ENCODE measurements around the gene IKBKG. TPM values are rescaled to one million over a fixed set of nuclear protein-coding genes. Genes with fewer than 3 reads are reported as not detected.
"Not testable (repeated sequence)": the region's sequence is repeated elsewhere in the genome, so short reads cannot be mapped to it uniquely, and the experiment has no call there.

The IKBKG gene
- total RNA-seq (10 to 100 TPM; 29.6 to 45.5 (median 38.8) TPM), polyA plus RNA-seq (10 to 100 TPM; 19.6 to 26.4 TPM), total RNA-seq (12.0 reads per million, percentile 39 among the genes with 10 or more reads in this experiment)

- no peaks in the 10 kb centered on the region for H3K27me3 ChIP-seq (ENCODE audit: control insufficient read depth in 2 of 2, insufficient read depth in 2 of 2, low read length in 2 of 2)
- Mint-ChIP-seq H3K4me3 (peak within 1 kb of the TSS; percentile 84 to 98 (median 90)), H3K9me3 (no peaks in the 10 kb centered on the region), H3K4me1 (peaks cover 24 to 58% (median 42%) of the 10 kb centered on the region in 7 donors), H3K27me3 (no peaks in the 10 kb centered on the region), H3K27ac (peak within 1 kb of the TSS; percentile 88 to 97 (median 93)), H3K36me3 (peaks cover 0 to 25% (median 3%) of the 10 kb centered on the region in 5 donors)
- peak within 1 kb of the TSS; percentile 93 for H3K27ac ChIP-seq (ENCODE audit: low read depth, low read length)
- CTCF ChIA-PET = interaction anchor here (0.6 kb wide), 1 partner anchor 530 kb away, joined by 5 read pairs; no protein-coding TSS in a partner anchor
- POLR2A ChIA-PET = interaction anchor here (0.6 to 2.9 kb wide), 13 partner anchors 20 to 576 kb away, joined by 3 to 9 read pairs (median 4); partner anchors contain the start of genes EMD, FAM3A, GAB3 and HCFC1
- peak within 1 kb of the TSS; percentile 75 for H3K4me3 ChIP-seq (ENCODE audit: low read length)
- H3K36me3 ChIP-seq (ENCODE audit: control insufficient read depth in 2 of 3, insufficient read depth in 3 of 3, low read length in 3 of 3) = no peaks in the 10 kb centered on the region
- peaks cover 25 to 44% of the 10 kb centered on the region in 2 donors for H3K4me1 ChIP-seq (ENCODE audit: control insufficient read depth in 2 of 2, insufficient read depth in 2 of 2, low read length in 2 of 2)
- H3K9me3 ChIP-seq (ENCODE audit: control insufficient read depth in 2 of 3, low read length in 3 of 3) = no peaks in the 10 kb centered on the region
- ATAC-seq (peak; percentile 89), DNase-seq (peak; percentile 83 to 92 (median 91))
- intact Hi-C loops (cut with micrococcal nuclease) = loop anchor here (1.0 kb wide), 4 partner anchors 31 to 753 kb away; partner anchors contain the start of genes FAM3A (in 2 of the 2), HCFC1 (in 1 of the 2), IDH3G (in 1 of the 2) and SSR4 (in 1 of the 2)
Observed at GRCh38 chrX:154547245-154548027, at the start of gene IKBKG. IKBKG (plus strand) TSS chrX:154547620; CDS start chrX:154552003, 4,383 bp downstream.

- peaks cover 0 to 15% (median 0%) of the 10 kb centered on the region in 3 experiments for H3K36me3 ChIP-seq (ENCODE audit: control insufficient read depth in 2 of 3, insufficient read depth in 3 of 3, low read length in 3 of 3)
- H3K9me3 ChIP-seq (ENCODE audit: control insufficient read depth in 2 of 3, low read length in 3 of 3); H3K36me3 Mint-ChIP-seq; H3K4me1 ChIP-seq (ENCODE audit: control insufficient read depth in 2 of 2, insufficient read depth in 2 of 2, low read length in 2 of 2); H3K4me3 Mint-ChIP-seq; H3K27ac ChIP-seq (ENCODE audit: low read depth, low read length); H3K9me3 Mint-ChIP-seq; DNase-seq; ATAC-seq; H3K27ac Mint-ChIP-seq; H3K4me3 ChIP-seq (ENCODE audit: low read length); H3K27me3 Mint-ChIP-seq; CTCF ChIA-PET; intact Hi-C loops (cut with micrococcal nuclease); H3K4me1 Mint-ChIP-seq; H3K27me3 ChIP-seq (ENCODE audit: control insufficient read depth in 2 of 2, insufficient read depth in 2 of 2, low read length in 2 of 2): not testable (repeated sequence)
- POLR2A ChIA-PET = interaction anchor here (0.7 to 1.2 kb wide), 2 partner anchors 10 to 102 kb away, joined by 3 read pairs; no protein-coding TSS in a partner anchor
Observed at GRCh38 chrX:154501423-154501822, 46.0 kb upstream of the IKBKG start.

GRCh38 chrX:154502098-154502497 lies 45.3 kb upstream of the IKBKG start:
- H3K36me3 Mint-ChIP-seq = peaks cover 0 to 1% (median 0%) of the 10 kb centered on the region in 5 donors
- H3K27ac Mint-ChIP-seq = no peak overlapping the region
- intact Hi-C loops (cut with micrococcal nuclease) = no loop called here
- H3K36me3 ChIP-seq (ENCODE audit: control insufficient read depth in 2 of 3, insufficient read depth in 3 of 3, low read length in 3 of 3) = peaks cover 0 to 22% (median 0%) of the 10 kb centered on the region in 3 experiments
- H3K4me3 ChIP-seq (ENCODE audit: low read length) = no peak overlapping the region
- H3K27ac ChIP-seq (ENCODE audit: low read depth, low read length) = no peak overlapping the region
- H3K9me3 ChIP-seq (ENCODE audit: control insufficient read depth in 2 of 3, low read length in 3 of 3) = no peaks in the 10 kb centered on the region
- peaks cover 0 to 4% (median 0%) of the 10 kb centered on the region in 11 donors for H3K9me3 Mint-ChIP-seq
- POLR2A ChIA-PET = interaction anchor here (0.7 to 0.9 kb wide), 2 partner anchors 11 kb away, joined by 3 read pairs; partner anchors contain the start of gene SLC10A3
- H3K27me3 Mint-ChIP-seq = no peaks in the 10 kb centered on the region
- ATAC-seq (no peak), DNase-seq (no peak)
- H3K4me1 Mint-ChIP-seq = no peaks in the 10 kb centered on the region
- no peaks in the 10 kb centered on the region for H3K27me3 ChIP-seq (ENCODE audit: control insufficient read depth in 2 of 2, insufficient read depth in 2 of 2, low read length in 2 of 2)
- H3K4me1 ChIP-seq (ENCODE audit: control insufficient read depth in 2 of 2, insufficient read depth in 2 of 2, low read length in 2 of 2) = no peaks in the 10 kb centered on the region
- H3K4me3 Mint-ChIP-seq = no peak overlapping the region
- CTCF ChIA-PET = no interaction called here

- H3K9me3 ChIP-seq (ENCODE audit: control insufficient read depth in 2 of 3, low read length in 3 of 3) = no peaks in the 10 kb centered on the region
- DNase-seq = no peak
- ChIA-PET POLR2A (interaction anchor here (0.7 to 0.9 kb wide), 2 partner anchors 12 to 44 kb away, joined by 3 read pairs; partner anchors contain the start of gene SLC10A3), CTCF (no interaction called here)
- no peaks in the 10 kb centered on the region for H3K27me3 Mint-ChIP-seq
- no peaks in the 10 kb centered on the region for H3K4me1 ChIP-seq (ENCODE audit: control insufficient read depth in 2 of 2, insufficient read depth in 2 of 2, low read length in 2 of 2)
- no peak overlapping the region for H3K4me3 ChIP-seq (ENCODE audit: low read length)
- H3K36me3 Mint-ChIP-seq = peaks cover 0 to 1% (median 0%) of the 10 kb centered on the region in 5 donors
- ATAC-seq = peak; percentile 45
- no peaks in the 10 kb centered on the region for H3K4me1 Mint-ChIP-seq
- H3K27me3 ChIP-seq (ENCODE audit: control insufficient read depth in 2 of 2, insufficient read depth in 2 of 2, low read length in 2 of 2) = no peaks in the 10 kb centered on the region
- no peak overlapping the region for H3K27ac Mint-ChIP-seq
- no peak overlapping the region for H3K27ac ChIP-seq (ENCODE audit: low read depth, low read length)
- peaks cover 0 to 4% (median 0%) of the 10 kb centered on the region in 11 donors for H3K9me3 Mint-ChIP-seq
- H3K4me3 Mint-ChIP-seq = no peak overlapping the region
- peaks cover 0 to 30% (median 0%) of the 10 kb centered on the region in 3 experiments for H3K36me3 ChIP-seq (ENCODE audit: control insufficient read depth in 2 of 3, insufficient read depth in 3 of 3, low read length in 3 of 3)
- intact Hi-C loops (cut with micrococcal nuclease) = no loop called here
Observed at GRCh38 chrX:154502989-154503388, 44.4 kb upstream of the IKBKG start.

- no peak for ATAC-seq
- Mint-ChIP-seq H3K9me3 (peaks cover 0 to 4% (median 0%) of the 10 kb centered on the region in 11 donors), H3K27me3 (no peaks in the 10 kb centered on the region), H3K4me3 (no peak overlapping the region), H3K27ac (no peak overlapping the region), H3K36me3 (peaks cover 10 to 17% (median 11%) of the 10 kb centered on the region in 5 donors), H3K4me1 (peaks cover under 1 to 5% (median 2%) of the 10 kb centered on the region in 7 donors)
- Histone ChIP-seq H3K4me1 (ENCODE audit: control insufficient read depth in 2 of 2, insufficient read depth in 2 of 2, low read length in 2 of 2) (no peaks in the 10 kb centered on the region), H3K27me3 (ENCODE audit: control insufficient read depth in 2 of 2, insufficient read depth in 2 of 2, low read length in 2 of 2) (no peaks in the 10 kb centered on the region), H3K9me3 (ENCODE audit: control insufficient read depth in 2 of 3, low read length in 3 of 3) (no peaks in the 10 kb centered on the region), H3K27ac (ENCODE audit: low read depth, low read length) (no peak overlapping the region), H3K4me3 (ENCODE audit: low read length) (no peak overlapping the region), H3K36me3 (ENCODE audit: control insufficient read depth in 2 of 3, insufficient read depth in 3 of 3, low read length in 3 of 3) (peaks cover 0 to 45% (median 0%) of the 10 kb centered on the region in 3 experiments)
- intact Hi-C loops (cut with micrococcal nuclease) = no loop called here
- DNase-seq = no peak
- ChIA-PET CTCF (no interaction called here), POLR2A (no interaction called here)
Observed at GRCh38 chrX:154505734-154506133, 41.7 kb upstream of the IKBKG start.

- POLR2A ChIA-PET = interaction anchor here (1.0 to 1.1 kb wide), 2 partner anchors 10 to 17 kb away, joined by 3 read pairs; partner anchors contain the start of gene FAM3A
- Mint-ChIP-seq H3K4me3 (no peak overlapping the region), H3K27me3 (no peaks in the 10 kb centered on the region), H3K36me3 (peaks cover 10 to 21% (median 11%) of the 10 kb centered on the region in 5 donors), H3K27ac (no peak overlapping the region), H3K4me1 (peaks cover 5 to 13% (median 11%) of the 10 kb centered on the region in 7 donors), H3K9me3 (peaks cover 0 to 3% (median 0%) of the 10 kb centered on the region in 11 donors)
- DNase-seq (no peak), ATAC-seq (no peak)
- Histone ChIP-seq H3K27me3 (ENCODE audit: control insufficient read depth in 2 of 2, insufficient read depth in 2 of 2, low read length in 2 of 2) (no peaks in the 10 kb centered on the region), H3K4me3 (ENCODE audit: low read length) (no peak overlapping the region), H3K9me3 (ENCODE audit: control insufficient read depth in 2 of 3, low read length in 3 of 3) (no peaks in the 10 kb centered on the region), H3K27ac (ENCODE audit: low read depth, low read length) (no peak overlapping the region), H3K4me1 (ENCODE audit: control insufficient read depth in 2 of 2, insufficient read depth in 2 of 2, low read length in 2 of 2) (peaks cover 0 to 5% of the 10 kb centered on the region in 2 donors), H3K36me3 (ENCODE audit: control insufficient read depth in 2 of 3, insufficient read depth in 3 of 3, low read length in 3 of 3) (peaks cover 0 to 45% (median 0%) of the 10 kb centered on the region in 3 experiments)
- intact Hi-C loops (cut with micrococcal nuclease) = no loop called here
- CTCF ChIA-PET = no interaction called here
Observed at GRCh38 chrX:154506483-154507332, 40.7 kb upstream of the IKBKG start.

Measured in naive thymus-derived CD4-positive, alpha-beta T cell (primary cell).